Fibroblast of lung (primary cell): ENCODE results near the gene RAPGEF2. TPM values are rescaled to one million over a fixed set of nuclear protein-coding genes. Genes with fewer than 3 reads are reported as not detected.
"Not testable (repeated sequence)": the region's sequence is repeated elsewhere in the genome, so short reads cannot be mapped to it uniquely, and the experiment has no call there.

ENCODE experiments used
- DNase-seq, 2 donors: peaks; one replicate each; pipeline versions ENCODE4 v3.0.0 to v3.0.0-alpha.2; 2010; ENCODE audit warnings: low read depth in 2 of 2
- H2AFZ ChIP-seq: 2 replicates; pipeline ENCODE4 v1.5.1; 2012; ENCODE audit warnings: low read length, control low read depth, inconsistent platforms
- H3K27ac ChIP-seq: 2 replicates; pipeline ENCODE4 v1.5.1; 2011; ENCODE audit warnings: low read length, control low read depth; ENCODE audit not compliant: insufficient read depth
- H3K27me3 ChIP-seq: 2 replicates; pipeline ENCODE4 v1.5.1; 2011; ENCODE audit warnings: mild to moderate bottlenecking, low read length; ENCODE audit not compliant: control insufficient read depth, insufficient read depth
- H3K36me3 ChIP-seq: 2 replicates; pipeline ENCODE4 v1.5.1; 2011; ENCODE audit warnings: low read length; ENCODE audit not compliant: control insufficient read depth, insufficient read depth
- H3K4me1 ChIP-seq: 2 replicates; pipeline ENCODE4 v1.5.1; 2011; ENCODE audit warnings: low read length; ENCODE audit not compliant: control insufficient read depth, insufficient read depth; ENCODE audit errors: extremely low read depth
- H3K4me2 ChIP-seq: 2 replicates; pipeline ENCODE4 v1.5.1; 2011; ENCODE audit warnings: low read length, control low read depth; ENCODE audit not compliant: insufficient read depth; ENCODE audit errors: extremely low read depth
- H3K4me3 ChIP-seq, 4 experiments: fragments of 200-600 bp in 1 of 4; sonication (generic) in 1 of 4; replicated peaks in 1 of 4; 2 replicates each; pipeline ENCODE4 v1.5.1; 2011 to 2016; ENCODE audit warnings: low read length in 4 of 4, low read depth in 3 of 4, mild to moderate bottlenecking in 3 of 4, control low read depth in 2 of 4, inconsistent platforms in 1 of 4, mixed read lengths in 1 of 4; ENCODE audit not compliant: insufficient read depth in 1 of 4; ENCODE audit errors: control extremely low read depth in 1 of 4
- H3K79me2 ChIP-seq: 2 replicates; pipeline ENCODE4 v1.5.1; 2012; ENCODE audit warnings: mild to moderate bottlenecking, low read length, inconsistent platforms; ENCODE audit not compliant: control insufficient read depth, insufficient read depth
- H3K9ac ChIP-seq: 2 replicates; pipeline ENCODE4 v1.5.1; 2011; ENCODE audit warnings: mild to moderate bottlenecking, low read length, control low read depth; ENCODE audit not compliant: insufficient read depth
- H3K9me3 ChIP-seq: 2 replicates; pipeline ENCODE4 v1.5.1; 2012; ENCODE audit warnings: low read depth, low read length; ENCODE audit not compliant: control insufficient read depth, insufficient read depth
- H4K20me1 ChIP-seq: 2 replicates; pipeline ENCODE4 v1.5.1; 2011; ENCODE audit warnings: low read length; ENCODE audit not compliant: control insufficient read depth, insufficient read depth; ENCODE audit errors: extremely low read depth
- EZH2 ChIP-seq: IDR thresholded peaks from 2 replicates; pipeline ENCODE4 v1.5.1; 2012; ENCODE audit warnings: low read length, control low read depth, mild to moderate bottlenecking; ENCODE audit errors: missing control alignments
- polyA plus RNA-seq, 2 donors: library from polyadenylated mRNA; depleted of rRNA in 1 of 2; stranded (reverse) in 1 of 2; unstranded in 1 of 2; fragments of >200 nt; gene quantifications; 2 replicates each; pipeline ENCODE4 v1.2.1, GENCODE V29; 2011 to 2012; ENCODE audit warnings: missing spikeins in 1 of 2
- total RNA-seq: library from RNA; depleted of rRNA; stranded (reverse); fragments of >200 nt; gene quantifications from 2 replicates; pipeline ENCODE4 v1.2.1, GENCODE V29; 2014
- TF ChIP-seq, protein P1 (sequence below), 2 donors: IDR thresholded peaks in 1 of 2; conservative IDR thresholded peaks in 1 of 2; 1 replicate in 1 of 2; 2 replicates in 1 of 2; pipeline ENCODE4 v1.5.1; 2011 to 2012; ENCODE audit warnings: low read length in 2 of 2, control low read depth in 1 of 2, inconsistent platforms in 1 of 2, low read depth in 1 of 2, mild to moderate bottlenecking in 1 of 2

The RAPGEF2 gene
- total and polyA plus RNA-seq, 2 donors (not counting 1 experiment from before 2014, with no cell fraction given): 45.5 to 58.5 TPM

DNA sequence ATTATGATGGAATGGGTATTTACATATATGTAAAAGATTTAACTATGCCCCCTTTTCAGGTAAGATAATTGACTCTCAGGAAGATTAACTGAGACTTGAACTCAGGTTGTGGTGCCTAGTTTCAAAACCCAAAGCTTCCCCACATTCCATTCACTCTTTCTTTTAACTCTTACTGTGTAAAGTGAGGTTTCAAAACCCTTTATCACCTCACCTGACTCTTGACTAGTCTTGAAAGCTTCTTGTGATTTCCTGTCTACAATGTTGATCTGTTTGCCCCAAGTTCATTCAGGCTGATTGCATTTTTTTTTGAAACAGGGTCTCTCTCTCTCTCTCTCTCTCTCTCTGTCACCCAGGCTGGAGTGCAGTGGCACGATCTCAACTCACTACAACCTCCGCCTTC is 40.5 kb upstream of the RAPGEF2 start:
- no peaks in the 10 kb centered on the region for H3K27me3 ChIP-seq
- H3K79me2 ChIP-seq: no peaks in the 10 kb centered on the region
- H3K4me3 ChIP-seq: no peak overlapping the region
- H3K4me2 ChIP-seq: no peak overlapping the region
- no peaks in the 10 kb centered on the region for H3K9me3 ChIP-seq
- H3K9ac ChIP-seq: no peak overlapping the region
- TF ChIP-seq, protein P1, sequence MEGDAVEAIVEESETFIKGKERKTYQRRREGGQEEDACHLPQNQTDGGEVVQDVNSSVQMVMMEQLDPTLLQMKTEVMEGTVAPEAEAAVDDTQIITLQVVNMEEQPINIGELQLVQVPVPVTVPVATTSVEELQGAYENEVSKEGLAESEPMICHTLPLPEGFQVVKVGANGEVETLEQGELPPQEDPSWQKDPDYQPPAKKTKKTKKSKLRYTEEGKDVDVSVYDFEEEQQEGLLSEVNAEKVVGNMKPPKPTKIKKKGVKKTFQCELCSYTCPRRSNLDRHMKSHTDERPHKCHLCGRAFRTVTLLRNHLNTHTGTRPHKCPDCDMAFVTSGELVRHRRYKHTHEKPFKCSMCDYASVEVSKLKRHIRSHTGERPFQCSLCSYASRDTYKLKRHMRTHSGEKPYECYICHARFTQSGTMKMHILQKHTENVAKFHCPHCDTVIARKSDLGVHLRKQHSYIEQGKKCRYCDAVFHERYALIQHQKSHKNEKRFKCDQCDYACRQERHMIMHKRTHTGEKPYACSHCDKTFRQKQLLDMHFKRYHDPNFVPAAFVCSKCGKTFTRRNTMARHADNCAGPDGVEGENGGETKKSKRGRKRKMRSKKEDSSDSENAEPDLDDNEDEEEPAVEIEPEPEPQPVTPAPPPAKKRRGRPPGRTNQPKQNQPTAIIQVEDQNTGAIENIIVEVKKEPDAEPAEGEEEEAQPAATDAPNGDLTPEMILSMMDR (conservative IDR thresholded peaks at IDR 0.05 in 1 of 2, IDR thresholded peaks at IDR 0.05 in 1 of 2; ENCODE audit: low read depth in 1 of 2, low read length in 2 of 2): no peak
- TF ChIP-seq EZH2: no peak
- H4K20me1 ChIP-seq: no peaks in the 10 kb centered on the region
- no peak overlapping the region for H2AFZ ChIP-seq
- no peaks in the 10 kb centered on the region for H3K36me3 ChIP-seq
- no peak for DNase-seq
- H3K4me1 ChIP-seq: no peaks in the 10 kb centered on the region
- H3K27ac ChIP-seq: no peak overlapping the region

DNA sequence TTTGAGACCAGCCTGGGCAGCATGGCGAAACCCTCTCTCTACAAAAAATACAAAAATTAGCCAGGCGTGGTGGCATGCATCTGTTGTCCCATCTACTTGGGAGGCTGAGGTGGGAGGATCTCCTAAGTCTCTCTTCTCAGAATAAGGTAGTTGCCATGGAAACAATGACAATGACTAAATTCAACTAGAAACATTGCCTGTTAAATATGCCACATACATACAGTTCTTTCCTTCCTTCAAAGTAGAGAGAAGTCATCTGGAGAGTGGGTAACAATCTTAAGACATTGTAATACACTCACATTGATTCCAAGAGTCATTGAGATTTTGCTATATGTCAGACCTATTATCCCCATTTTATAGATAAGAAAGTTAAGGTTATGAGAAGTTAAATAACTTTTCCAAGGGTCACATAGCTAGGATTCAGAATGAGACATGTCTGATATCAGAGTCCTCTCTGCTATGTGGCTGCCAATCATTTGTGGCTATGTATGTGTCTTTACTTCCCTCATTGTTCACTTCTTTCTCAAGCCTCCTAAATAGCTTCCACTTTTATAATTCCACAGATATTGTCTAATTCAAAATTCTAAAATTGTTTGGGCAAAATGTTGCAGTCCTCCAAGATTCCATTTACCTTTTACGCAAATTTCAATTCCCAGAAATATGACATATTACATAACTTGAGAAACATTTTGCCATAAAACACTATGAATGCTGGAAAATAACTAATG is 37.2 kb upstream of the RAPGEF2 start:
- TF ChIP-seq EZH2: no peak
- Histone ChIP-seq H3K27me3 (no peaks in the 10 kb centered on the region), H3K4me3 (no peak overlapping the region), H3K9ac (no peak overlapping the region), H3K4me2 (no peak overlapping the region), H3K36me3 (no peaks in the 10 kb centered on the region), H4K20me1 (no peaks in the 10 kb centered on the region), H3K27ac (no peak overlapping the region), H2AFZ (no peak overlapping the region), H3K9me3 (no peaks in the 10 kb centered on the region), H3K79me2 (no peaks in the 10 kb centered on the region), H3K4me1 (no peaks in the 10 kb centered on the region)
- DNase-seq: no peak

DNA sequence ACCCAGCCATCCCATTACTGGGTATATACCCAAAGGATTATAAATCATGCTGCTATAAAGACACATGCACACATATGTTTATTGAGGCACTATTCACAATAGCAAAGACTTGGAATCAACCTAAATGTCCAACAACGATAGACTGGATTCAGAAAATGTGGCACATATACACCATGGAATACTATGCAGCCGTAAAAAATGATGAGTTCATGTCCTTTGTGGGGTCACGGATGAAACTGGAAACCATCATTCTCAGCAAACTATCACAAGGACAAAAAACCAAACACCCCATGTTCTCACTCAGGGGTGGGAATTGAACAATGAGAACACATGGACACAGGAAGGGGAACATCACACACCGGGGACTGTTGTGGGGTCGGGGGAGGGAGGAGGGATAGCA is 34.7 kb upstream of the RAPGEF2 start:
- H3K9ac ChIP-seq, H3K79me2 ChIP-seq, H3K9me3 ChIP-seq, H3K36me3 ChIP-seq, H3K27ac ChIP-seq, H3K4me2 ChIP-seq, H4K20me1 ChIP-seq, H3K27me3 ChIP-seq, H2AFZ ChIP-seq, H3K4me1 ChIP-seq, DNase-seq, H3K4me3 ChIP-seq: not testable (repeated sequence)

DNA sequence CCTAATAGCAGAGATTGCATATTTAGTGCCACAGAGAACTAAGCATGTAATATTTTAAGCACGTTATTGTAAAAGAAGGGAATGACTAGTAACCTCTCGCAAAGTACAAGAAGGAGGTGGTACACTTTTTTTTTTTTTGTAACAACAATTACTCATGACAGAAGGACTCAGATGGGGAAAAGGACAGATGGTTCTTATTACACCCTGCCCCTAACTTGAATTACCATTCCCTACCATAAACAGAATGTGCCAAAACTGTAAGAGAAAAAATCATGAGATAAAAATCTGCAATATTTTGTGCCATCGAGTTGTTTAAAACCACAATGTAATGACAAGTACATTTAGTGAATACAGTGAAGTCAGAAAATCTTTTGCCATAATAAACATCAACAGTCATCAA is 33.0 kb upstream of the RAPGEF2 start:
- peak overlapping the region; percentile 30 for H3K4me2 ChIP-seq
- TF ChIP-seq, protein P1 (conservative IDR thresholded peaks at IDR 0.05 in 1 of 2, IDR thresholded peaks at IDR 0.05 in 1 of 2; ENCODE audit: low read depth in 1 of 2, low read length in 2 of 2): no peak
- TF ChIP-seq EZH2: no peak

More for the DNA sequence above, 33.0 kb upstream of the RAPGEF2 start:
- H3K9me3 ChIP-seq: no peaks in the 10 kb centered on the region
- H4K20me1 ChIP-seq: no peaks in the 10 kb centered on the region
- H3K4me1 ChIP-seq: peaks cover 5% of the 10 kb centered on the region
- no peak overlapping the region for H3K9ac ChIP-seq
- no peaks in the 10 kb centered on the region for H3K79me2 ChIP-seq
- no peak overlapping the region for H3K27ac ChIP-seq
- no peaks in the 10 kb centered on the region for H3K27me3 ChIP-seq
- DNase-seq: peak; percentile 78 to 82
- no peaks in the 10 kb centered on the region for H3K36me3 ChIP-seq
- H3K4me3 ChIP-seq: no peak overlapping the region
- H2AFZ ChIP-seq: no peak overlapping the region
